ENCODE measurements around the gene YWHAG.

The YWHAG gene

DNA sequence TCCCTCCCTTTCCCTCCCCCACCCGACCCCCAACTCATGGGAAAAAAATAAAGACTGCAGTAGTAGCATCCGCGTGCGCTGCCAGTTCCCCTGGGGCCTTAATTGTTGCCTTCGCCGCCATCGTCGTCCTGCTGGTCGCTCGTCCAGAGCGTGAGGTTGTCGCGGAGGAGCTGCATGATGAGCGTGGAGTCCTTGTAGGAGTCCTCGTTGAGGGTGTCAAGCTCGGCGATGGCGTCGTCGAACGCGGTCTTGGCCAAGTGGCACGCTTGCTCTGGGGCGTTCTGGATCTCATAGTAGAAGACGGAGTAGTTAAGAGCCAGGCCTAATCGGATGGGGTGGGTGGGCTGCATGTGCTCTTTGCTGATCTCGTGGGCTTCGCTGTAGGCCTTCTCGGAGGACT, 29.3 kb downstream of the YWHAG start:
- no peak for ATAC-seq
- TF ChIP-seq ISL1 (CRISPR knock-in tag; IDR thresholded peaks at IDR 0.05) (no peak), RARB (CRISPR knock-in tag; IDR thresholded peaks at IDR 0.05) (no peak), ZC3H10 (CRISPR knock-in tag; IDR thresholded peaks at IDR 0.05) (no peak), PPARA (CRISPR knock-in tag; IDR thresholded peaks at IDR 0.05; ENCODE audit: borderline replicate concordance) (no peak), ZNF8 (CRISPR knock-in tag; IDR thresholded peaks at IDR 0.05) (no peak), ZNF70 (CRISPR knock-in tag; IDR thresholded peaks at IDR 0.05) (no peak), OSR1 (CRISPR knock-in tag; IDR thresholded peaks at IDR 0.05) (no peak), ZFP3 (CRISPR knock-in tag; IDR thresholded peaks at IDR 0.05) (no peak), ZNF565 (CRISPR knock-in tag; conservative IDR thresholded peaks at IDR 0.05; ENCODE audit: low read depth) (no peak), TCF4 (CRISPR knock-in tag; IDR thresholded peaks at IDR 0.05; ENCODE audit: borderline replicate concordance) (no peak)
- TF ChIP-seq, protein P1, sequence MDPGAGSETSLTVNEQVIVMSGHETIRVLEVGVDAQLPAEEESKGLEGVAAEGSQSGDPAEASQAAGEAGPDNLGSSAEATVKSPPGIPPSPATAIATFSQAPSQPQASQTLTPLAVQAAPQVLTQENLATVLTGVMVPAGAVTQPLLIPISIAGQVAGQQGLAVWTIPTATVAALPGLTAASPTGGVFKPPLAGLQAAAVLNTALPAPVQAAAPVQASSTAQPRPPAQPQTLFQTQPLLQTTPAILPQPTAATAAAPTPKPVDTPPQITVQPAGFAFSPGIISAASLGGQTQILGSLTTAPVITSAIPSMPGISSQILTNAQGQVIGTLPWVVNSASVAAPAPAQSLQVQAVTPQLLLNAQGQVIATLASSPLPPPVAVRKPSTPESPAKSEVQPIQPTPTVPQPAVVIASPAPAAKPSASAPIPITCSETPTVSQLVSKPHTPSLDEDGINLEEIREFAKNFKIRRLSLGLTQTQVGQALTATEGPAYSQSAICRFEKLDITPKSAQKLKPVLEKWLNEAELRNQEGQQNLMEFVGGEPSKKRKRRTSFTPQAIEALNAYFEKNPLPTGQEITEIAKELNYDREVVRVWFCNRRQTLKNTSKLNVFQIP (CRISPR knock-in tag; IDR thresholded peaks at IDR 0.05; ENCODE audit: borderline replicate concordance, low read depth) = no peak
- TF ChIP-seq, protein P2, sequence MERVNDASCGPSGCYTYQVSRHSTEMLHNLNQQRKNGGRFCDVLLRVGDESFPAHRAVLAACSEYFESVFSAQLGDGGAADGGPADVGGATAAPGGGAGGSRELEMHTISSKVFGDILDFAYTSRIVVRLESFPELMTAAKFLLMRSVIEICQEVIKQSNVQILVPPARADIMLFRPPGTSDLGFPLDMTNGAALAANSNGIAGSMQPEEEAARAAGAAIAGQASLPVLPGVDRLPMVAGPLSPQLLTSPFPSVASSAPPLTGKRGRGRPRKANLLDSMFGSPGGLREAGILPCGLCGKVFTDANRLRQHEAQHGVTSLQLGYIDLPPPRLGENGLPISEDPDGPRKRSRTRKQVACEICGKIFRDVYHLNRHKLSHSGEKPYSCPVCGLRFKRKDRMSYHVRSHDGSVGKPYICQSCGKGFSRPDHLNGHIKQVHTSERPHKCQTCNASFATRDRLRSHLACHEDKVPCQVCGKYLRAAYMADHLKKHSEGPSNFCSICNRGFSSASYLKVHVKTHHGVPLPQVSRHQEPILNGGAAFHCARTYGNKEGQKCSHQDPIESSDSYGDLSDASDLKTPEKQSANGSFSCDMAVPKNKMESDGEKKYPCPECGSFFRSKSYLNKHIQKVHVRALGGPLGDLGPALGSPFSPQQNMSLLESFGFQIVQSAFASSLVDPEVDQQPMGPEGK (CRISPR knock-in tag; IDR thresholded peaks at IDR 0.05; ENCODE audit: borderline replicate concordance) = no peak

DNA sequence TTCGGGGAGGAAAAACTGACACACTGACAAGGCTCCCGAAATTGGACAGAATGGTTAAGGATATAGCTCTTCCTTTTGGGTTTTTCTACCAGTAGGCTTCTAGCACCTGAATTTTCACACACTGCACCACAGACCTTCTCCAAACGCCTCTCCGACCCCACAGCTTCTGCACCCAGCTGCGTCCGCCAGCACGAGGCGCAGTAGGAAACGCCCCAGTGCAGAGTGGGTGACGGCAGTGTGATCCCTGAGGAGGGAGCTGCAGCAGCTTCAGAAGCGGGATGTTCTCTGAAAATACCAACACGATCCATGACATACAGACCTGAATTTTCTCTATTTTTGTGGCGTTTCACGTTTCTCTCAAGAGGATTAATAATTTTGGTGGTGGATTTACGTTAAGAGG, 30.4 kb downstream of the YWHAG start:
- ATAC-seq = no peak
- TF ChIP-seq ARNTL (CRISPR knock-in tag; IDR thresholded peaks at IDR 0.05; ENCODE audit: borderline replicate concordance, low read depth) = no peak
- TF ChIP-seq, protein P3, sequence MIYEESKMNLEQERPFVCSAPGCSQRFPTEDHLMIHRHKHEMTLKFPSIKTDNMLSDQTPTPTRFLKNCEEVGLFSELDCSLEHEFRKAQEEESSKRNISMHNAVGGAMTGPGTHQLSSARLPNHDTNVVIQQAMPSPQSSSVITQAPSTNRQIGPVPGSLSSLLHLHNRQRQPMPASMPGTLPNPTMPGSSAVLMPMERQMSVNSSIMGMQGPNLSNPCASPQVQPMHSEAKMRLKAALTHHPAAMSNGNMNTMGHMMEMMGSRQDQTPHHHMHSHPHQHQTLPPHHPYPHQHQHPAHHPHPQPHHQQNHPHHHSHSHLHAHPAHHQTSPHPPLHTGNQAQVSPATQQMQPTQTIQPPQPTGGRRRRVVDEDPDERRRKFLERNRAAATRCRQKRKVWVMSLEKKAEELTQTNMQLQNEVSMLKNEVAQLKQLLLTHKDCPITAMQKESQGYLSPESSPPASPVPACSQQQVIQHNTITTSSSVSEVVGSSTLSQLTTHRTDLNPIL (CRISPR knock-in tag; IDR thresholded peaks at IDR 0.05; ENCODE audit: low read depth) = no peak
- no peak for TF ChIP-seq ZFP3 (CRISPR knock-in tag; IDR thresholded peaks at IDR 0.05)

DNA sequence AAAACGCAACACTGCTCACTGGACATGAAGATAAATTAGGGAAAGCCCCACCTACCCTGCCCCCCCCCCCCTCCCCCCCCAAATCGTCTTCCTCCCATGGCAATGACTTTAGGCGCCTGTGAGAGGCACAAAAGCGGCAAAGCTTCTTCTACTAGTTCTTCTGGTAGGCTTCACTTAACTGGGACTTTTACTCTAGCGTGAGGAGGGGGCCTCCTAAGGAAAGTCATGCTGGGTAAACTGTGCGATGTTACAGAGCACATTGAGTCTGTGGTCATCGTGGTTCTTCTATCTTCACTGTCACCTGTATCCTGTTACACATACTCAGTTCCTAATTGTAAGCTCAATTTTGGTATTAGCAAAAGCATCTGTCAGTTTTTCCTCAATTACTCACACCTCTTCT, 31.2 kb downstream of the YWHAG start:
- ATAC-seq = no peak
- TF ChIP-seq SNAI2 (CRISPR knock-in tag; IDR thresholded peaks at IDR 0.05) (no peak), ZNF565 (CRISPR knock-in tag; conservative IDR thresholded peaks at IDR 0.05; ENCODE audit: low read depth) (no peak)

DNA sequence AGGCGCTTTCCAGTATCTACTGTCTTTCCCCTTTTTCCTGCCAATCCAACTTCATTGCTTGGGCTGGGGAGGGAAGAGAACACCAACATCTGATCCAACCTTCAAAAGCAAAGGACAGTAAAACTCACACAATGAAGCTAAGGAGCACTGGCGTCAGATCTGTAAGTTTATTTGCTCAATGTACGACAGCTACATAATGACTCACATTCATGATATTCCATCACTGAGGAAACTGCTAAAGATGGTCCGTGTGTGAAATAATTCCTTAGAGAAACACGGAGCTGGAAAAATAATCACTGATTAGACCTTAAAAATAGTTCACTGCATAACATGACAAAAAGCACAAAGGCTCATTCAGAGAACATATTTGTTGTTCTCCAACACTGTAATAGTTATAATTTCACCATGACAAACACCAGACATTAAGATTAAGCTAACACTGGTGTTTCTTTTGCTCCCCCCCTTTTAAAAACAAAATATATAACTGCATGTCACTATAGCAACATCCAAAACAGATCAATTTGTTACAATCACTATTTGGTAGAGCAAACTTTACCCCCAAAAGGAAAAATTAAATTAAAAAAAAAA, 32.1 kb downstream of the YWHAG start:
- ATAC-seq = no peak
- TF ChIP-seq GLIS3 (CRISPR knock-in tag; IDR thresholded peaks at IDR 0.05) (no peak), ZFP3 (CRISPR knock-in tag; IDR thresholded peaks at IDR 0.05) (no peak), CSDC2 (CRISPR knock-in tag; IDR thresholded peaks at IDR 0.05) (no peak), RARB (CRISPR knock-in tag; IDR thresholded peaks at IDR 0.05) (no peak), TCF4 (CRISPR knock-in tag; IDR thresholded peaks at IDR 0.05; ENCODE audit: borderline replicate concordance) (no peak)
- TF ChIP-seq, protein P2 (CRISPR knock-in tag; IDR thresholded peaks at IDR 0.05; ENCODE audit: borderline replicate concordance) = no peak

DNA sequence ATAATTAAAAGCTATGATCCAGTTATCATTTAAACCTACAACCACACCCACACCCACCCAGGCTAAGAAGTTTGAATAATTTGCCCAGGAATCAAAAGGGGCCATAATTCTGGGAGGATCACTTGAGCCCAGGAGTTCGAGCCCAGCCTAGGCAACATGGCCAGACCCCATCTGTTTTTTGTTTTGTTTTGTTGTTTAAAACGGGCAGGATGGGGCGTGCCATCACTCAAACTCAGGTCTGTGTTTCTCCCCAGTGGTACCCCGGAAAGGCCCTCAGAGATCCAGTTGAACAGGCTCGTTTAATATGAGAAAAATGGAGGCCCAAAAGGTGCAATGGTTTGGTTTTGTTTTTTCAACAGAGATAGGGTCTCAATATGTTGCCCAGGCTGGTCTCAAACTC, 33.0 kb downstream of the YWHAG start:
- ATAC-seq = no peak
- TF ChIP-seq ZFP30 (CRISPR knock-in tag; IDR thresholded peaks at IDR 0.05) = no peak
- no peak for TF ChIP-seq SNAI2 (CRISPR knock-in tag; IDR thresholded peaks at IDR 0.05)
- no peak for TF ChIP-seq CSDC2 (CRISPR knock-in tag; IDR thresholded peaks at IDR 0.05)
- no peak for TF ChIP-seq TOX (CRISPR knock-in tag; IDR thresholded peaks at IDR 0.05; ENCODE audit: borderline replicate concordance)
- TF ChIP-seq PPARA (CRISPR knock-in tag; IDR thresholded peaks at IDR 0.05; ENCODE audit: borderline replicate concordance) = no peak
- no peak for TF ChIP-seq TCF4 (CRISPR knock-in tag; IDR thresholded peaks at IDR 0.05; ENCODE audit: borderline replicate concordance)
- TF ChIP-seq, protein P2 (CRISPR knock-in tag; IDR thresholded peaks at IDR 0.05; ENCODE audit: borderline replicate concordance) = no peak
- TF ChIP-seq ARNTL (CRISPR knock-in tag; IDR thresholded peaks at IDR 0.05; ENCODE audit: borderline replicate concordance, low read depth) = no peak
- TF ChIP-seq ZNF70 (CRISPR knock-in tag; IDR thresholded peaks at IDR 0.05) = no peak
- no peak for TF ChIP-seq BACH2 (CRISPR knock-in tag; IDR thresholded peaks at IDR 0.05; ENCODE audit: borderline replicate concordance)
- TF ChIP-seq ESRRG (CRISPR knock-in tag; IDR thresholded peaks at IDR 0.05) = no peak
- TF ChIP-seq, protein P3 (CRISPR knock-in tag; IDR thresholded peaks at IDR 0.05; ENCODE audit: low read depth) = no peak
- TF ChIP-seq ZNF8 (CRISPR knock-in tag; IDR thresholded peaks at IDR 0.05) = no peak
- TF ChIP-seq, protein P4, sequence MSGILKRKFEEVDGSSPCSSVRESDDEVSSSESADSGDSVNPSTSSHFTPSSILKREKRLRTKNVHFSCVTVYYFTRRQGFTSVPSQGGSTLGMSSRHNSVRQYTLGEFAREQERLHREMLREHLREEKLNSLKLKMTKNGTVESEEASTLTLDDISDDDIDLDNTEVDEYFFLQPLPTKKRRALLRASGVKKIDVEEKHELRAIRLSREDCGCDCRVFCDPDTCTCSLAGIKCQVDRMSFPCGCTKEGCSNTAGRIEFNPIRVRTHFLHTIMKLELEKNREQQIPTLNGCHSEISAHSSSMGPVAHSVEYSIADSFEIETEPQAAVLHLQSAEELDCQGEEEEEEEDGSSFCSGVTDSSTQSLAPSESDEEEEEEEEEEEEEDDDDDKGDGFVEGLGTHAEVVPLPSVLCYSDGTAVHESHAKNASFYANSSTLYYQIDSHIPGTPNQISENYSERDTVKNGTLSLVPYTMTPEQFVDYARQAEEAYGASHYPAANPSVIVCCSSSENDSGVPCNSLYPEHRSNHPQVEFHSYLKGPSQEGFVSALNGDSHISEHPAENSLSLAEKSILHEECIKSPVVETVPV (CRISPR knock-in tag; IDR thresholded peaks at IDR 0.05) = no peak
- no peak for TF ChIP-seq RARB (CRISPR knock-in tag; IDR thresholded peaks at IDR 0.05)
- TF ChIP-seq ZNF565 (CRISPR knock-in tag; conservative IDR thresholded peaks at IDR 0.05; ENCODE audit: low read depth) = no peak
- TF ChIP-seq ISL1 (CRISPR knock-in tag; IDR thresholded peaks at IDR 0.05) = no peak

Data from SK-N-SH treated with all-trans-retinoic acid at 6 μM for 48 hours (cell line).